Measurements from ENCODE around the gene MRPS18B.

GRCh38 chr6:30612687-30613248, 4.9 kb upstream of the MRPS18B start:
- TF ChIP-seq CTCF (IDR thresholded peaks at IDR 0.05) (no peak), POLR2A (IDR thresholded peaks at IDR 0.05) (no peak)

Data from prostate gland (tissue), 2 donors.